GM21786 (cell line): ENCODE measurements around the gene PDHX.

Source experiments
- ATAC-seq: cut with Tn5 transposase; IDR thresholded peaks from one replicate; pipeline ENCODE4 v1.9.1; 2021; ENCODE audit not compliant: unreplicated experiment

Gene PDHX

DNA sequence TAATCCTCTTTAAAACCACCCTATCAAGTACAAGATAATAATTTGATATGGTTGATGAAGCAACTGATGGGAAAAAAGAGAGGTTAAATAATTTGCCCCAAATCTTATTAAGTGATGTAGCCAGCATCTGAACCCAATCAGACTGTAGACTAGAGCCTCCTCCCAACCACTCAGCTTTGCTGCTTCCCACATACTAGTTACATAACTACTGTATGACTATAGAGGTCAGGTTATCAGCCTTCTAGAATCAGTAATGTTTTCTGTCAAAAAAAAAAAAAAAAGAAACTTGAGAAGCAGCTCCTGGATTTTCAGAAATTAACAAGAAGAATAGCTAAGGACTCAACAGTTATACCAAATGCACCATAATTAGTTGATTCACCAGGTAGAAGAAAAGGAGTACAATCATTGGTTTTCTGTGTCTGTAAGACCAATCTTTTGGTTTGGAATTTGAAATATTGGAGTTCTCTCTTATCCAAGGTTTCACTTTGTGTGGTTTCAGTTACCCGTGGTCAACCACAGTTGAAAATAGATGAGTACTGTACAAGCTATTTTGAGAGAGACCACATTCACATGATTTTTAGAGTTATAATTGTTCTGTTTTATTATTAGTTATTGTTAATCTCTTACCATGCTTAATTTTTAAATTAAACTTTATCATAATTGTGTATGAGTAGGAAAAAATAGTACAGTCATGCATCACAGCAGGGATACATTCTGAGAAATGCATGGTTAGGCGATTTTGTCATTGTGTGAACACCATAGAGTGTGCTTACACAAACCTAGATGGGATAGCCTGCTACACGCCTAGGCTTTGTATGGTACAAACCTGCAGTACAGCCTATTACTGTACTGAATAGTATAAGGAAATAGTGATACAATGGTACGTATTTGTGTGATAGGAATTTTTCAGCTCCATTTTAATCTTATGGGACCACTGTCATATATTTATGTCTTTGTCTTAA, 72.2 kb downstream of the PDHX start:
- no peak for ATAC-seq

DNA sequence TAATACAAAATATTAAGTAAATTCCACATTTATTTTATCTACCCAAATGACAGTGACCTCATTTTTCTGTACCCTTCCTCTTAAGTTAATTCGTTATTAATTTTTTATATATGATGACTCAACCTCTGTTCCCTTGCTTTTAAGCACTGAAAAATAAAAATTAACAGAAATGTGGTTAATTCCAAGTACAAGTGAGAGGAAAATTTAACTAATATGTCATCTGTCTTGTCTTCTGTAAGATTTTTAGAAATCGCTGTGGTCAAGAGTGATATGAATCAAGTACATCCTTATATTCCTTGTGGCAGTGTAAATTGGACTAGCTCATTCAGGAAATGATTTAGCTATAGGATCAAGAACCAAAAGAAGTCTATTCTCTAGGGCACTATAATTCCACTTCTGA, 74.5 kb downstream of the PDHX start:
- no peak for ATAC-seq

DNA sequence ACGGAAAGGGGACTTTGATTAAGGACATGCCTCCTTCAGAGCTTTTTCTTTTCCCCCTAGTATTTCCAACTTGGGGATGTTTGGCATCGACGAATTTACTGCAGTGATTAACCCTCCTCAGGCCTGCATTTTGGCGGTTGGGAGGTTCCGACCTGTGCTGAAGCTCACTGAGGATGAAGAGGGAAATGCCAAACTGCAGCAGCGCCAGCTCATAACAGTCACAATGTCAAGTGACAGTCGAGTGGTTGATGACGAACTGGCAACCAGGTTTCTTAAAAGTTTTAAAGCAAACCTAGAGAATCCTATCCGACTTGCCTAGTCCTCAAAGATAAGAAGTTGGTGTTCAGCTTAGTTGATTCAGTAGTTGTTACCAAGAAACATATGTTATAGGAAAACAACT, 78.4 kb downstream of the PDHX start:
- no peak for ATAC-seq

DNA sequence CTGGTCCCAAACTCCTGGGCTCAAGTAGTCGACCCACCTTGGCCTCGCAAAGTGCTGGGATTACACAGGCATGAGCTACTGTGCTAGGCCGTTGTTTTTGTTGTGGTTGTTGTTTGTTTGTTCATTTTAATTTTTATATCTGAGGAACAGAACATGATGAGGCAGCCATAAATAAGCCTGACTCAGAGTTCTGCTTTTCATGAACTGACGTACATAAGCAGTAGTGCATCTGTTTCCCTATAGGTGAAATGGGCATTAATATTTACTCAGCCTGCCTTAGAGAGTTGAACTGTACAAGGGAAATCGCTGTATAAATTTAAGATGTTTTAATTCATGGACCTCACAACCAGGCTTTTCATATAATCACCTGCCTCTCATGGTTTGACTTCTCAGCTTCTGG, 80.5 kb downstream of the PDHX start:
- ATAC-seq: no peak

DNA sequence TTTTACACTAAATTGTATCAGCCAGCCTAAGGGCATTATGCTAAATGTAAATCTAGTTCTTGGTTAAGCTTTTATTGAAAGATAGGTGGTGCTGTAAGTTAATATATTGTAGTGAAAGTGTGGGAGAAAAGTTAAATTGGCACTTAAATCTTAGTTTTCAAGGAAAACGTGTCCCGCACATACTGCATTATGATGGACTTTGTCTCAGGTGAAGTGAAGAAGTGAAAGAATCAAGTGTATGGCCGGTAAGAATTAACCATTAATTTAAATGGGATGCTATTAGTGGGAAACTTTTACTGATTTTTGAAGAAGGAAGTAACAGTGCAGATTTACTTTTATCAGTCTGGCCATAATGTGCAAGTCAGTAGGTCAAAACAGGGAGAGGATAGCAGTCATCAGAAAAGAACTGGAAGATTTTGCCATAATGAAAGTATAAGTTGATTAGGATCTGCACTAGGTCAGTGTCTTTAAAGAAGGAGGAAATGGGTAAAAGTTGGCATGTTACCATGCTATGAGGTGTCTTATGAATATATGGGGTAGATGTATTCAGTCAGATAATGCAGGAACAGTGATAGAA, 81.6 kb downstream of the PDHX start:
- no peak for ATAC-seq

DNA sequence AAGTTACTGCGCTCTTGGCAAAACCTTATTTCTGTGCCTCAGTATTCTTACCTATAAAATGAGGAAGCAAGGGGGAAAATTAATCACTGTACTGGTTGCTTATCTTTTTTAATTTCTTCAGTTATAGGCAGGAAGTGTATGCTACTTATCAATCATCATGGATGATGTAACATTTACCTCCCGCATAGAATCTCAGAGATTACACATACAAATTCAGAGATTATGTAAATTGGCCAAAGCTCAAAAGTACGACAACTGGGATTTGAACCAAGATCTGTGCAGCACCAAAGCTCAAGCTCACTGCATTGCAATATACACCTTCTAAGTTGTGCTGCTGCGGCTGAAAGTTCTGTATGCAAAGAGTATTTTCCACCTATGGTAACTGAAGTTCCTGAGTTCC, 83.0 kb downstream of the PDHX start:
- ATAC-seq: no peak

DNA sequence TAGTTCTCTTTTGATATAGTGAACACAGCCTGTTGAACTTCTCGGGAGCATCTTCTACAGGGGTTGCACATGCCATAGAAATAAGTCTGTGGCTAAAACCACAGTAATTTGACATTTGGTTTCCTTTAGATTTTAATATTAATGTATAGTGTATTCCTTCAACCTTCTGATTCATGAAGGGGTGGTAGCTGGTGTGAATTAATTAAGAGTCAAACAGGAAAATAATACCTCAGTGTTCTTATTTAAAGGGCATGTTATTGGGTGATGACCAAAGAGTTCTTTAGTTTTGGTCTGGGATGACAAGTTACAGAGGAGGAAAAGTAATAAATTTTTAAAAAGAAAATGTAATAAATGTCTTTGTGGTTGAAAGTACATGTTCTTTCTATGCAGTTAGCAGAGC, 86.8 kb downstream of the PDHX start:
- no peak for ATAC-seq

DNA sequence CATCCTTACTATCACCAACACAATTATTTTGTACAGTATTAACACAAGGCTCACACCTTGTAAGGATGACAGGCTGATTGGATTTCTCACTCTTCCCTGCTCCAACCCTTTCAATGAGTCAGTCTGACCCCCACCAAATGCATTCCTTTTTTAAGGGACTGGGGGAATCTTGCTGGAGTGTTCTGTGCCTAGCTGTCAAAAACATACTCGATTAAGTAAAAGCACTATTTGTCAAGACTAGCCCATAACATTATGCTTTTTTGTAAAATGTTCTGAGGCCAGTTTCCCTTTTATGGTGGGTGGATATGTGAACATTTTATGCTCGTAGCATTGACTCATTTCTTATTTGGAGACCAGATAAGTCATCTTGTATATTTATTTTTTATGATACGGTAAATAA, 87.2 kb downstream of the PDHX start:
- no peak for ATAC-seq

DNA sequence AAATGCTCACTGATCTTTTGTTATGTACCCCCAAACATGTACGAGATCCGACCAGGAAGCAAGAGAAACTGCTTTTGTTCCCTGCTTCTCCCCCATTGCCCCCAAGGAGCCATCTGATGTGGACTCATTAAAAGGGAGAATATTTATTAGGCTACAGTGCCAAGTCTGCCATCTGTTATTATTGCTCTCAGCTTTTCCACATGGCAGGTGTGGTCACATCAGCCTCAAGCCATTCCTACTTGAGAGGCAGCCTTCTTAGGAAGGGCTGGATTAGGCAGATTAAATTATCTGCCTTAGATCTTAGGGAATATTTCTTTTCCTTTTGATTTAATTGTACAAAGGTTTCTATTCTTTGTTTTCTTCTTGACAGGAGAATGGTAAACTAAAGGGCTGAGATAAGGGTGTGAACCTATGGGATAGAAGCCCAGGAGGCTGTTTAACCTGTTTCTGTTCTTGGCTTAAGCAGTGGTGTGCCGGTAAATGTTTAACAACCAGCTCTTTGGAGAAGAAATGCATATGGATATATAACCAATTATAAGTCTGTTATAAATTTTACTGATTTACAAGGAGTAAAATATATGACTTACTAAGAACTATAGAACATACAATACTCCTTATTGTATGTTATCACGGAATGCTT, 88.8 kb downstream of the PDHX start:
- ATAC-seq: no peak

DNA sequence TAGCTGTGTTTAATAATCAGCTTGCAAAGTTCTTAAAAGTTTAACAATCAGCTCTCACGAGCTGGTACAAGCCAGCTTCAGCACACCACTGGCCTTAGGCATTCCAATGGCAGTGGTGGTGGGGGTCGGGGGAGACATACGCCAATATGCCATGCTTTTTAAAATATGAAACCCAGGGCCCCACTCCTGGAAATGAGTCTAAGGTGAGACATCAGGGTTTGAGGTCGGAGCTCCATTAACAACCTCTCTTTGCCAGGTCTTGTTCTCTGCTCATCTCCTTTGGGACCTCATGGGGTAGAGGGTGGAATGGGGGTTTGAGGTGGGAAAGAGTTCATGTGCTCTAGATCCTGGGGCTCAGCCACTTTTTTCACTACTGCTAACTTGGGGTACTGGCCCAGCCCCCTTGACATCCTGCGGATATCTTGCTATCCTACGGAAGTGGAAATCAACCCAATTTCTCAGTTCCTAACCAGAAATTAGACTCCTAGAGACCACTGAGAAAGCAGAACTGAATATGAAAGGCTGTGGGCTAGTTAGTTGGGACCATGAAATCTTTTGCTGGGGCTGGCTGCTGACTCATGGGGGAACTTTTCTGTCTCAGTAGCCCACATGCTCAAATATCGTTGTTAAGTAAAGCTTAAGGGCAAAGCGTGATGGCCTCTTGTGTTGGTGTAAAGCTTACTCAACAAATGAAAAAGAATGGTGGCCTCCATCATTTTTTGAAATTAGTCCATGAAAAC, 90.1 kb downstream of the PDHX start:
- peak; percentile 90 for ATAC-seq

DNA sequence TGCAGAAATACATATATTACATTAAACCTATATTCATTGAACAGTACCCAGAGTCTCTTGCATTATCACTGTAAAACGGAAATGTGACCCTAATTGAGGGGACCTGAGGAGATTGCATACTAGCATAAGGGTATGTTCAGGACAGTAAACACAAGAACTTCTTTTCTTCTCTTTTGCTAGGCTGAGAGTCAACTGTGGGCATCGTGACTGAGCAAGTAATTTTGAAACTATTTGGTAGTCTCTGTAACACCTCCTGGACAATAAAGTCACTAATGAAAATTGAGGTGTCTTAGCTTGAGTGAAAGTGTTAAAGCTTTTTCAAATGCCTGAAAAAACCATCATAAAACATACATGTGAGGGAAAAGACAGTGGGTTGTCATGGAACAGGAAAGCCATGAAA, 90.9 kb downstream of the PDHX start:
- peak; percentile 61 for ATAC-seq

DNA sequence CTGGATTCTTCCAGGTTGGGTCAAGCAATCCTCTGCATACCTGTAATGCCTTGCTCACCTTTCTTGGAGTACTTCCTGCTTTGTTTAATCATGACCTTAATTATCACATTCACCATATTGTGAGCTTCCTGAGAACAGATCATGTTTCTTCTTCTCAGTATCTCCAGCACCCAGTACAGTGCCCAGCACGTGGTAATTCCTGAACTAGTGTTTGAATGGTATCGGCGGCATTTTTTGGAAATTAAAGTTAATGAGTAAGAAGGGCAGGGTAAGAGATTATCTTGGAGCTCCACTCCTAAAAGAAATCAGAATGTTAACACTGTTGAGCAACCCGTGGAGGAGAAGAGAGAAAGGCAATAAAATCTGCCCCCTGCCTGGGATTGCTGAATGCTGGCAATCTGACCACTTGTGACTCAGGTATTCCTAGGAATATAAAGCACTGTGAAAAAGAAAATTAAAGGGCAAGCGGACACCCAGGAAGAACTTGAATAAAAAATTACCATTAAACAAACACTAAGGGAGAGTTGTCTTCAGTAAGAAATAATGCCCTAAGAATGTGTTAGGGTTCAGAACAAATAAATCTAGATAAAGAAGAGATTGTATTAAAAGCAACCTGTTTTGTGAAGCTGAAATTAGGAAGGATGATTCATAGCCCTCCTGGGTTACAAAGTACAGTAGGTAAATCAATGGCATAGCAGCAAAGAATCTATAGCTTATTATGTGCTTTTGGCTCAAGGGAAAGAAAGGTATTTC, 92.9 kb downstream of the PDHX start:
- ATAC-seq: no peak

DNA sequence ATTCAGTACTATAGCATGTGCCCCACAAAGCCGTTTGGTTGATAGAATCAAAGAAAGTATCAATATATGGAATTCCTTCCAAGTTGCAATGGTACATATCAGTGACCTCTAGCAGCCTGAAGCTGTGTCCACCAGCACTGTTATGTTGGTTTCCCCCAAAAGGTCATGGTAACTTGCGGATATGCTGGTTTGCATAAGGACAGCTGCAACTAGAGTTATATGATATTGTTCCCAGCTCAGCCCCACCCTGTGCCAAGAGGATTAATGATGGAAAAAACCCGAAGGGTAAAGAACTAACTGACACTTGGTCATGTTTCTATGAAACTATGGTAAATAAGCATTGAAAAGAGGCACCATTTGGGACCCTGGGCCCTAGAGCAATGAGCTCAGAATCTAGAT, 93.5 kb downstream of the PDHX start:
- ATAC-seq: no peak

DNA sequence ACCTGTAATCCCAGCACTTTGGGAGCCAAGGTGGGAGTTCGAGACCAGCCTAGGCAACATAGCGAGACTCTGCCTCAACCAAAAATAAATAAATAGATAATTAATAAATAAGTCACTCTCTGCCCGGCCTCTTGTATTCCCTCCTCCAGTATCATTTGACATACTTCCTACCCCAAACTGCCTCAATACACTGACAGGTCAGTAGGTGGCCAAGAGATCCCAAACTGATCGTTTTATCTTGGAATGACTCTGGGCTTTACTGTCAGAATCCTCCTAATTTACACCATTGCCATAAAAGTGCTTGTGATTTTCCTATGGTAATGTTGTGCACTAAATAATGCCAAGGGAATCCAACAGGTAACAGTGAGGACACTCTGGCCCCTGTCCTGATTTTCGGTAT, 94.2 kb downstream of the PDHX start:
- ATAC-seq: no peak

DNA sequence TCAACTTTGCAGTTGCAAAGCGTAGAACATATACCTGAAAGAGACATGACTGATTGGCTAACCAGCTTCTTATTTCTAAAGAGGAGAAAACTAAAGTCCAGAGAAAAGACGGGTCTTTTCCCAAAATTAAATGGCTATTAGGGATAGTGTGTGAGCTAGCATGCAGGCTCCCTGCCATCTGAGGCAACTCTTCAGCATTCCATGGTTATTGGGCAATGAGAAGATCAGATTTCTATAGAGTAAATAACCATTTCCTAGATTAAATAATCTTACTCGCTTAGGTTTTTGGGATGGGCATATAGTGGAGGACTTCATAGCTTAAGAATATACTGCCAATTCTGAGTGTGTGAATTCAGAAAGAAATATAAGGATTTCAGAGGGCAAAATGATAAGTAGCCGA, 95.0 kb downstream of the PDHX start:
- ATAC-seq: no peak

DNA sequence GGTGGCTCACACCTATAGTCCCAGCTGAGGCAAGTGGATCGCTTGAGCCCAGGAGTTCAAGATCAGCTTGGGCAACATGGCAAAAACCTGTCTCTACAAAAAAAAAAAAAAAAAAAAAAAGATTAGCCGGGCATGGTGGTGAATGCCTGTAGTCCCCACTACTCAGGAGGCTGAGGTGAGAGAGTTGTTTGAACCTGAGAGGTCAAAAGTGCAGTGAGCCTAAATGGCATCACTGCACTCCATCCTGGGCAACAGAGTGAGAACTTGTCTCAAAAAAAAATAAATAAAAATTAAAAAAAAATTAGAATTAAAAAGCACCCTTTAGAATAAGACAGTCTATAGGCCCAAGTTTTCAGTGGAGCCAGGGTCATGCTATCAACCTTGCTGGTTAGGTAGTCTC, 95.5 kb downstream of the PDHX start:
- ATAC-seq: no peak

DNA sequence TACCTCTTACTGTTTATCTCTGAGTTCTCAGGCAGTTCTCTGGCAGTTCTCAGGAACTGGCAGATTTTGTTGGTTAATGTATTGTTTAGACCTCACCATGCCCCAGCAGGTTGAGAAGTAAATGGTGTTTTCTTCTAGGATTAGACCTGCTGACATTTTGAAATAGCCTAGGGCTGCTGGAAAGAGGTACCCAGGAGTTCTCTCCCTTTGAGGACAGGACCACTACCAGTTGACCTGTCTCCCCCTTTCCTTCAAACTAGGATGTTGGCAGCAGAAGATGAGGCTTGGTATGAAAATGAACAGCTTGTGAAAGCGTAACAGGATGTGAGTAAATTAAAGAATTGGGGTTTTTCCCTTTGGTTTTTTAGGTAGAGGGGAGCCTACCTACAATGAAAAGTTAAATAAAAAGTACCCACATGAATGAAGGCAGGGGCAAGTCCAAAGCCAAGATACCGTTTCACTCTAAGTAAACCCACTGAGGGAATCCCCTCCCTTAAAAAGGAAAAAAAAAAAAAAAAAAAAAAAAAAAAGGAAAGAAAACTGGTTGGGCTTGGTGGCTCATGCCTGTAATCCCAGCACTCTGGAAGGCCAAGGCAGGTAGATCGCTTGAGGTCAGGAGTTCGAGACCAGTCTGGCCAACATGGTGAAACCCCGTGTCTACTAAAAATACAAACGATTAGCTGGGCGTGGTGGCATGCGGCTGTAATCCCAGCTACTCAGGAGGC, 96.2 kb downstream of the PDHX start:
- peak; percentile 72 for ATAC-seq

DNA sequence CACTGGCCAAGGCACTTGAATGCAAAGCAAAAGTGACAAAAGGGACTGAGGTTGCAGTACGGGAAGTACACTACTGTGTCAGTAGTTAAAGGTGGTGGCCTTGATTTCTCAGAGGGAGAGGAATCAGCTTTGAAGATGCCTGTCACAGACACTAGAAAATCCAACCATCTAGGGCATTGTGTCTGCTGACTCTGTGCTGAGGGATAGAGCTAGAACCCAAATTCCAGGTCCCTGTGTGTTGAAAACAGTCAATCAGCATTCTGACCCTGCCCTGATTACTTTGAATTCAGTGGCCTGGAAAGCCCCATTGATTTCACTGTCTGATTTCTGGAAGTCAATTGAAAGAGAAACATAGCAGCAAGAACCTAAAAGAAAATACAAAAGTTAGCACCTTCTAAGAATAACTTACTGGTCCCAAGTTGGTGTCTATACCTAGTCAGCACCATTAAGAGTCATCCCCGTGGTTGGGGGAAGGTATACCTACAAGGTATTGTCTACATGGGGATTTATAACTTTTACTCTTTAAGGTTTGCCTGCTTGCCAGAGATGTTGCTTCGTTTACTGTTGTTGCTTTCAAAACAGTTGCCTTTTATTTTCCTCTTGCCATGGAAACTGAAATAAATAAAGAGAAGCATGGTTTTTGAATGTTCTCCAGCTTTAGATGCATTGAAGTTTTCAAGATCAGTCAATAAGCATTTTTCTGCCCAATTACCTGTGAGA, 97.3 kb downstream of the PDHX start:
- peak; percentile 38 for ATAC-seq

DNA sequence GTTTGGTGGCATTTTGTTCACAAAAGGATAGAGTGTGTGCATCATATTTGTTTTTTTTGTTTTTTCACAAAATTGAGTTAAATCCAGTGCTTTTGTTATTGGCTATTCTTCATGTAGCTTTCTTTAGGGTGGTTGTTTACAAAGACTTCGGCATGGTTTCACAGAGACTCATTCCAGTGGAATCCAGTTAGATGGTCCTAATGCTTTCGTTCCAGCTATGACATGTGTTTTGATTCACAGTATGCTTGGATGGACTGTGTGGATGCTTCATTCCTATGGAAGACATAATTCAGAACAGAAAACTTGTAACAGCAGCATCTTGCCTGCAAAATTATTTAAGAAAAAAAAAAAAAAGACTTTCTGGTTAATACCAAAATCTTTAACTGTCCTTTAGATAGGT, 97.9 kb downstream of the PDHX start:
- no peak for ATAC-seq
